ENCODE results near the gene GRIN2A. TPM values are rescaled to one million over a fixed set of nuclear protein-coding genes. Genes with fewer than 3 reads are reported as not detected.

GRIN2A gene
- total RNA-seq, 1 donor from 2014 or later, result 0.56 TPM

GRCh38 chr16:10069374-10069773 lies 112.9 kb downstream of the GRIN2A start:
- TF ChIP-seq, protein P1, sequence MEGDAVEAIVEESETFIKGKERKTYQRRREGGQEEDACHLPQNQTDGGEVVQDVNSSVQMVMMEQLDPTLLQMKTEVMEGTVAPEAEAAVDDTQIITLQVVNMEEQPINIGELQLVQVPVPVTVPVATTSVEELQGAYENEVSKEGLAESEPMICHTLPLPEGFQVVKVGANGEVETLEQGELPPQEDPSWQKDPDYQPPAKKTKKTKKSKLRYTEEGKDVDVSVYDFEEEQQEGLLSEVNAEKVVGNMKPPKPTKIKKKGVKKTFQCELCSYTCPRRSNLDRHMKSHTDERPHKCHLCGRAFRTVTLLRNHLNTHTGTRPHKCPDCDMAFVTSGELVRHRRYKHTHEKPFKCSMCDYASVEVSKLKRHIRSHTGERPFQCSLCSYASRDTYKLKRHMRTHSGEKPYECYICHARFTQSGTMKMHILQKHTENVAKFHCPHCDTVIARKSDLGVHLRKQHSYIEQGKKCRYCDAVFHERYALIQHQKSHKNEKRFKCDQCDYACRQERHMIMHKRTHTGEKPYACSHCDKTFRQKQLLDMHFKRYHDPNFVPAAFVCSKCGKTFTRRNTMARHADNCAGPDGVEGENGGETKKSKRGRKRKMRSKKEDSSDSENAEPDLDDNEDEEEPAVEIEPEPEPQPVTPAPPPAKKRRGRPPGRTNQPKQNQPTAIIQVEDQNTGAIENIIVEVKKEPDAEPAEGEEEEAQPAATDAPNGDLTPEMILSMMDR (IDR thresholded peaks at IDR 0.05), result no peak
- DNase-seq (no peak), ATAC-seq (no peak)
- no peaks in the 10 kb centered on the region for H3K9me3 ChIP-seq
- intact Hi-C loops (cut with DNase I), result no loop called here
- H3K4me1 ChIP-seq, result no peaks in the 10 kb centered on the region
- no peak overlapping the region for H3K27ac ChIP-seq
- H3K27me3 ChIP-seq (ENCODE audit: low read depth), result no peaks in the 10 kb centered on the region
- H3K36me3 ChIP-seq, result no peaks in the 10 kb centered on the region
- H3K4me3 ChIP-seq, result no peak overlapping the region

DNA sequence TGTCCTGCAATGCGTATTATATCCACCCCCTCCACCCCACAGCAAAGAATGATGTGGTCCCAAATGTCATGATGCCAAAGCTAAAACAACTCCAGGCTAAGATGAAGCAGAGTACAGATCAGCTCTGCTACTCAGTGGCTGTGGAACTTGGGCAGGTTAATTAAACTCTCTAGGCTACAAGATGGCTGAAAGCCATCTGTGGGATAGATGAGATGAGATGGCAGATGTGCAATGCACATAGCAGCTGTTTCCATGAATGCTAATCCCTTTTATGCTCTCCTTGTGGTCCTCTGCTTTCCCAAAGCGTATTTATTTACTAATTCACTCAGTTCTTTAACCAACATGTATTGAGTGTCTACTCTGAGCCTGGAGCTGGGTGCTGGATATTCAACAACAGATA lies 114.4 kb downstream of the GRIN2A start:
- no peak overlapping the region for H3K4me3 ChIP-seq
- no peak for DNase-seq
- H3K27me3 ChIP-seq (ENCODE audit: low read depth), result no peaks in the 10 kb centered on the region
- TF ChIP-seq, protein P1 (IDR thresholded peaks at IDR 0.05), result no peak
- no peak overlapping the region for H3K27ac ChIP-seq
- H3K4me1 ChIP-seq, result no peaks in the 10 kb centered on the region
- no peaks in the 10 kb centered on the region for H3K9me3 ChIP-seq
- ATAC-seq, result no peak
- H3K36me3 ChIP-seq, result no peaks in the 10 kb centered on the region
- intact Hi-C loops (cut with DNase I), result no loop called here

DNA sequence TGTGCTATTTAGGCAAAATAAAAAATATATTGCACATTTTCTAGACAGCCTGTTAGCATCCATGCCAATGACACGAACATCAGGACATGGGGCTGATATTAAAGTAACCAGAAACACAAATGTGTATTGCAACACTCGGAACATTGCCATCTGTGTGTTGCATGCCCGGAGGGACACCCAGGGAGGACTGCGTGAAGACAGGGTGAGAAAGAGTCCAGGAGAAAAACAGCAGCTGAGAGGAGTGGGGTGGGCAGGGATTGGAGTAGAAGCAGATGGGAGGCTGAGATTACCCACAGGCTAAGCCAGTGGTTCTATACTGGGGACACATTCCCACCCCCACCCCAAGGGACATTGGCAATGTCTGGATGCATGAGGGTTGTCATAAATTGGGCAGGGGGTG lies 114.8 kb downstream of the GRIN2A start:
- DNase-seq, result no peak
- TF ChIP-seq, protein P1 (IDR thresholded peaks at IDR 0.05), result no peak
- no peak overlapping the region for H3K27ac ChIP-seq
- no peaks in the 10 kb centered on the region for H3K27me3 ChIP-seq (ENCODE audit: low read depth)
- no peaks in the 10 kb centered on the region for H3K4me1 ChIP-seq
- no peak overlapping the region for H3K4me3 ChIP-seq
- no peaks in the 10 kb centered on the region for H3K36me3 ChIP-seq
- intact Hi-C loops (cut with DNase I), result no loop called here
- ATAC-seq, result no peak
- H3K9me3 ChIP-seq, result no peaks in the 10 kb centered on the region

DNA sequence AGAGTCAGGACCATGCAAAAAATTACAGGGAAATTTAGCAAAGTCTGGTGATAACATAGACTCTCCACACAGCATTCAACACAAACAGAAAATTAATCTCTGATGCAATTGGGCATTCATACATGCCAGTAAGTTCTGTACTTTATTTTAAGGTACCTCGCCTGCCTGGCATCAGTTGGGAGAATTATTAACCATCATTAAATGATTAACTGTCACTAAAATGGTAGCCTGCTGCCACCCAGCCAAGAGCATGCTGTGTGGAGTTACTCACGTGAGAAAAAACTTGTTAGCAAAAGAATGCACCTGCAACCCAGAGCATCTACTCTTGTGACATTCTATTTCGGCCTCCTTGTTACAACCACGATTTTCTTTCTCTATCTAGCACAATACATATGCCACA lies 117.2 kb downstream of the GRIN2A start:
- no peak overlapping the region for H3K4me3 ChIP-seq
- no peak for DNase-seq
- no peaks in the 10 kb centered on the region for H3K27me3 ChIP-seq (ENCODE audit: low read depth)
- H3K36me3 ChIP-seq, result no peaks in the 10 kb centered on the region
- ATAC-seq, result no peak
- H3K27ac ChIP-seq, result no peak overlapping the region
- no peaks in the 10 kb centered on the region for H3K4me1 ChIP-seq
- intact Hi-C loops (cut with DNase I), result no loop called here
- TF ChIP-seq, protein P1 (IDR thresholded peaks at IDR 0.05), result no peak
- H3K9me3 ChIP-seq, result no peaks in the 10 kb centered on the region

GRCh38 chr16:10048850-10049249 lies 133.4 kb downstream of the GRIN2A start:
- DNase-seq (no peak), ATAC-seq (no peak)
- Histone ChIP-seq H3K9me3 (no peaks in the 10 kb centered on the region), H3K27me3 (ENCODE audit: low read depth) (no peaks in the 10 kb centered on the region), H3K4me1 (no peaks in the 10 kb centered on the region), H3K4me3 (no peak overlapping the region), H3K27ac (no peak overlapping the region), H3K36me3 (no peaks in the 10 kb centered on the region)
- intact Hi-C loops (cut with DNase I), result no loop called here
- TF ChIP-seq, protein P1 (IDR thresholded peaks at IDR 0.05), result no peak

- TF ChIP-seq, protein P1 (IDR thresholded peaks at IDR 0.05), result no peak
- H3K9me3 ChIP-seq, result no peaks in the 10 kb centered on the region
- no peaks in the 10 kb centered on the region for H3K36me3 ChIP-seq
- H3K4me1 ChIP-seq, result no peaks in the 10 kb centered on the region
- ATAC-seq (no peak), DNase-seq (no peak)
- H3K4me3 ChIP-seq, result no peak overlapping the region
- intact Hi-C loops (cut with DNase I), result no loop called here
- no peak overlapping the region for H3K27ac ChIP-seq
- H3K27me3 ChIP-seq (ENCODE audit: low read depth), result no peaks in the 10 kb centered on the region
These were observed 136.3 kb downstream of the GRIN2A start for GRCh38 chr16:10045947-10046346.

Data from lower lobe of right lung (tissue), 2 donors.